GM08714 (cell line): ENCODE data around the gene CHD9.
"Not testable (repeated sequence)": the region's sequence is repeated elsewhere in the genome, so short reads cannot be mapped to it uniquely, and the experiment has no call there.

ENCODE experiments used
- H3K4me3 ChIP-seq: fragments of 200-500 bp; sonication (Bioruptor generic); 2 replicates; pipeline ENCODE4 v1.5.1; 2014; ENCODE audit warnings: mild to moderate bottlenecking, low read length, inconsistent platforms
- ZNF274 ChIP-seq: IDR thresholded peaks from 2 replicates; pipeline ENCODE4 v1.6.1; 2012; ENCODE audit warnings: mild to moderate bottlenecking, low read depth, low read length

The CHD9 gene

DNA sequence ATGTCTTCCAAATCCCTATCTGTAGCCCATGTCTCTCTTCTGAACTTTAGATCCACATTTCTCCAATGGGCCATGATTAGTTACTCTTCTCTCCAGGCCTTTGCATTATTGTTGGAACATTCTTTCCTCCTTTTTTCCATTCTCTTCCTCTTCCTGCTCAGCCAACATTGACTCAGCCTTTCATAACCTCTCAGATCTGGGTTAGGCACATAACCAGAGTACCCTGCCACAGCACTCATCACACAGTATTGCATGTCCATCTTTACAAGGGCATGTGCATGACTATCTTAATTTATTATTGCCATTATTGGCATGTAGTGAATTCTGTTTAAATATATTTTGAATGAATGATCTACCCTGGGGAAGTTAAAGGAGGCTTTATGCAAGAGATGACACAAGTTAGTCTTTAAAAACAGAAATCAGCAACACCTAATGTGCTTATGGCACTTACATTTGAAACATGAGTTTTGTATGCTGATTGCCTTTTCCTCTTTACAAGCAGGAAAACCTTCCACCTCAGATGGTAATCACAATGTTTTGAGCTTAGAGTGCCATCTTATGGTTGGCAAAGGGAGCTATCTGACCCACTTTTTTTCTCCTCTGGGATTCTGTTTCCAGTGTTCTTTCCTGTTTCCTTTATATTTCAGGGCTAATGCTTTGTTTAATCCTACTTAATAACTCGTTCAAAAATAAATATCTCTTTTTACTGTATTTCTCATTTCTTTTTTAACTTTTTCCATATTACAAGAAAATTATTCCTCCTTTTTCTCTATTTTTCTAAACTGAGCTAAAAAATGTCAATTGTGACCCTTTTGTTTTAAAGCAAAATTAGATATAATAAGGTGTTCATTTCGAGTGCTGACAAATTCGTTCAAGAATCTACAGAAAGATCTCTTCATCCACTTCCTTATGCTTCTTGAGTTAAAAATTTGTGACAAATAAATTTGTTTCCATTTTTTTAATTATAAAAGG, 228.5 kb downstream of the CHD9 start:
- no peak for TF ChIP-seq ZNF274
- no peak overlapping the region for H3K4me3 ChIP-seq

- no peak for TF ChIP-seq ZNF274
- no peak overlapping the region for H3K4me3 ChIP-seq
Measured at GRCh38 chr16:53285236-53285635, 230.4 kb downstream of the CHD9 start.

- no peak for TF ChIP-seq ZNF274
Measured at GRCh38 chr16:53290520-53290919, 235.7 kb downstream of the CHD9 start.

DNA sequence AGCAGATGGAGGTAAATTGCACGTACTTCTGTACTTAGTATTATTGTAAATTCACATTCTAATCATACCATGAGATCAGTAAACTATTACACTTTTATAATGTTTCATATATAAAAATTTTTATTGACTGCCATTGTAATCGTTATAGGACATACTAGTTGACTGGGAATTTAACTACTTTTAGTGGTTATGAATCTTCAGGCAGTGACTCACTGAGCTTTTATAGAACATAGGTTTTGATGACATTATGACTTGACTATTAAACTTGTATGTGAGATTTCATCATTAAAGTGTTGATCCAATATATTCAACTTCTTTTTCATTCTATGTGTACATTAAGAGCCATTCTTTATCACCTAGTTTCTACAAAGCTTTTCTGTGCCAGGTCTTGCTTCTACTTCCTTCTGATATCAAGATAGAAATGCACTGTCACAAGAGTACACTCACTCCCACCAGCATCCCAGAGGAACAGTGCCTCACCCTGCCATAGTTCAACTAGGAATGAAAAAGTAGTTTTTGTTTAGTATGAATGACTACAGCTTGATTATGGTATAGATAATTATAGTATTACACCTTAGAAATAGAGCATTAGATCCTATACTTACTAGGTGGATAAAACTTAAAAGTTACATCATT, 237.1 kb downstream of the CHD9 start:
- no peak overlapping the region for H3K4me3 ChIP-seq
- TF ChIP-seq ZNF274: no peak

More at GRCh38 chr16:53290520-53290919, 235.7 kb downstream of the CHD9 start:
- no peak overlapping the region for H3K4me3 ChIP-seq

DNA sequence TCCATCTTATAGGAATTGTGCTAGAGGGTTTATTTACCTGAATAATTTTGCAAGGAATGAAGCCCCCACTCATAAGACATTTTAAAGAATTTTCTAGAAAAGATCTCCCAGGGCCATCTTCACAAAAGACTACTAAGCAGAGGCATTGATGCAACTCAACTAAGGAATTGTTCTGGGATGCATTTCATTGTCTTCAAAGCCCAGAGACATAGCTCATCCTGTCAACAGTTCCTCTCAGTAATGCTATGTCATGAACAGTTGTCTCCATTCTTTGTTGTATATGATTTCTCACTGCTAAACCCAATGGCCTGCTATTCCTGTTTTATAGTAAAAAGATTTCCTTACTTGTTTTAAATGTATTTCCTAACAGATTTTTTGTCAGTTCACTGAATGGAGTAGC, 242.7 kb downstream of the CHD9 start:
- no peak overlapping the region for H3K4me3 ChIP-seq
- TF ChIP-seq ZNF274: no peak

DNA sequence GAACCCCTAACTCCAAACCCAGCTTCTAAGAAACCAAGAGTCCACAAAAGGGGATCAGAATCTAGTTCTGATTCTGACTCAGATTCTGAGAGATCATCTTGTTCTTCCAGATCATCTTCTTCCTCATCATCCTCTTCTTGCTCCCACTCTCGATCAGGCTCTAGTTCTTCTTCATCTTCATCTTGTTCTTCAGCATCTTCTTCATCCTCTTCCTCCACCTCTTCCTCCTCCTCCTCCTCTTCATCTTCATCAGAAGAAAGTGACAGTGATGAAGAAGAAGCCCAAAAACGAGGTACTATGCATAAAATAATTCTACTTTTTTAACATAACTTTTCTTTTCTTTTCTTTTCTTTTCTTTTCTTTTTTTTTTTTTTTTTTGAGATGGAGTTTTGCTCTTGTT, 249.5 kb downstream of the CHD9 start:
- H3K4me3 ChIP-seq: no peak overlapping the region
- no peak for TF ChIP-seq ZNF274

- H3K4me3 ChIP-seq: no peak overlapping the region
- TF ChIP-seq ZNF274: no peak
Measured at GRCh38 chr16:53305743-53306142, 251.0 kb downstream of the CHD9 start.

GRCh38 chr16:53309457-53309856, 254.7 kb downstream of the CHD9 start:
- H3K4me3 ChIP-seq: no peak overlapping the region
- no peak for TF ChIP-seq ZNF274

DNA sequence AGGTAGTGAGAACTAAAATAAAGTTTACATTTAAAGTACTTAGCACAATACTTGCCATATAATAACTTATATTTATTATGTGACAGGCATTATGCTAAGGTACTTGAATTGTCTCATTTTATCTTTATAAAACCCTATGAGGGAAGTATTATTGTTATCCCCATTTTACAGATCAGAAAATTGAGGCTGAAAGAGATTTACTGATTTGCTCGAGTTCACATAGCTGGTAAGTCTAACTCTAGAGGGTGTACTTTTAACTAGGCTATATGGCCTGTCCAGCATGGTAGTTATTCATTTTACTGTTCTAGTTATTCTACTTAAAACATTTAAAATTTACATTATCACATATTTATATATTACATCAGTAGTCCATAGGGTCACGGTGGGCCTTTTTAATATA, 266.2 kb downstream of the CHD9 start:
- no peak for TF ChIP-seq ZNF274
- H3K4me3 ChIP-seq: no peak overlapping the region

DNA sequence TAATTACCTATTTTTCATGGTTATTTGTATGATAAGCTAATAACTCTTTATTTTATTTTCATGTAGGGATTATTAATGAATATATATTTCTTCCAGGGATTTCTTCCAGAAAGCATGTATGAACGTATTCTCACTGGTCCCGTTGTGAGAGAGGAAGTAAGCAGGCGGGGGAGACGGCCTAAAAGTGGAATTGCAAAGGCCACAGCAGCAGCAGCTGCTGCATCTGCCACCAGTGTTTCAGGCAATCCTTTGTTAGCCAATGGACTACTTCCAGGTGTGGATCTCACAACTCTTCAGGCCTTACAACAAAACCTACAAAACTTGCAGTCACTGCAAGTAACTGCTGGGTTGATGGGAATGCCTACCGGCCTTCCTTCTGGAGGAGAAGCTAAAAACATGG, 269.1 kb downstream of the CHD9 start:
- no peak for TF ChIP-seq ZNF274
- no peak overlapping the region for H3K4me3 ChIP-seq

- not testable (repeated sequence) for H3K4me3 ChIP-seq
Measured at GRCh38 chr16:53330991-53331390, 276.2 kb downstream of the CHD9 start.

DNA sequence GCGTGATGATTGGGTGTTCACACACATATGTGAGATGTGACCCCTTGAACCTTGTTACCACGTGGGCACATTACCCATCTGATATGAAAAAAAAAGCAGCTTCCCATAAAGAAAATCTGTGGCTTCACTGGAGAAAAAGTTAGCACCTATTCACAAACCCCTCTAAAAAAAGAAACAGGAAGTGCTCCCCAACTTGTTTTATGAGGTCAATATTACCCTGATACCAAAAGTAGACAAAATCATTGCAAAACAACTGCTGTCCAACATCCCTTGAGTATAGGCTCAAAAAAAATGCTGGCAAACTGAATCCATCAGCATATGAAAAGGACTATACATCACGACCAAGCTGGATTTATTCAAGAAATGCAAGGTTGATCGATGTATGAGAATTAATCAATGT, 279.8 kb downstream of the CHD9 start:
- TF ChIP-seq ZNF274: no peak
- H3K4me3 ChIP-seq: no peak overlapping the region

- no peak overlapping the region for H3K4me3 ChIP-seq
- TF ChIP-seq ZNF274: no peak
Measured at GRCh38 chr16:53337294-53337693, 282.5 kb downstream of the CHD9 start.

DNA sequence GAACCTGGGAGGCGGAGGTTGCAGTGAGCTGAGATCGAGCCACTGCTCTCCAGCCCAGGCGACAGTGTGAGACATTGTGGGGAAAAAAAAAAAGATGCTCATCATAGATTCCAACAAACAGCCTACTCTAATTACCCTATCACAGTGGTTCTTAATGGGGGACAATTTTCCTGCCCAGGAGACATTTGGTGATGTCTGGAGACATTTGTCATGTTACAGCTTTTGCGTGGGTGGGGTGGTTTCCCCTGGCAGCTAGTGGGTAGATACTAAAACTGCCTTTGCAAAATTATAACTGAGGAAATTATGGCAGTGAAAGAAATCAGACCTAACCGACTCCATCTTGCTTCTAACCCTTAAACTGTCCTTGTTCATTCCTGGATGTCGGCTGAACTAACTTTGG, 287.0 kb downstream of the CHD9 start:
- no peak for TF ChIP-seq ZNF274
- no peak overlapping the region for H3K4me3 ChIP-seq

DNA sequence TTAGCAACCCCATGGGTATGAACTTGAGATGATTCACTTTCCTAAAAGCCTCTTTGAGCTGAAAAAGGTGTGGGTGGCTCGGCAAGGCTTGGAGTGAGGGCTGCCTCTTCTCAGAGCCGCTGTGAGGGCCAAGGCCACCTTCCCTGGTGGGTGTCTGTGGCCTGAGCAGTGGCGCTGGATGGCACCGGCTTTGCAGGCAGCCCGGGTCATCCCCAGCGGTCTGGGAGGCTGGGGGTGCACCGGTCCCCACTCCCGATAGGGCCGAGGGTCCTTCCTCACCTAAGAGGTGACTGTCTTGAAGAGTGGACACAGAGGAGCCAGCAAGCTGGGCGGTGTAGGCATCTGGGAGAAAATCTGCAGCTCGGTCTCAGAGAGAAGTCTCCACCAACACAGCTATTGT, 300.3 kb downstream of the CHD9 start:
- no peak for TF ChIP-seq ZNF274
- no peak overlapping the region for H3K4me3 ChIP-seq
